Measurements from ENCODE around the gene GPRASP1.

GRCh38 chrX:102684772-102685520, 33.7 kb downstream of the GPRASP1 start:
- TF ChIP-seq, protein P1, sequence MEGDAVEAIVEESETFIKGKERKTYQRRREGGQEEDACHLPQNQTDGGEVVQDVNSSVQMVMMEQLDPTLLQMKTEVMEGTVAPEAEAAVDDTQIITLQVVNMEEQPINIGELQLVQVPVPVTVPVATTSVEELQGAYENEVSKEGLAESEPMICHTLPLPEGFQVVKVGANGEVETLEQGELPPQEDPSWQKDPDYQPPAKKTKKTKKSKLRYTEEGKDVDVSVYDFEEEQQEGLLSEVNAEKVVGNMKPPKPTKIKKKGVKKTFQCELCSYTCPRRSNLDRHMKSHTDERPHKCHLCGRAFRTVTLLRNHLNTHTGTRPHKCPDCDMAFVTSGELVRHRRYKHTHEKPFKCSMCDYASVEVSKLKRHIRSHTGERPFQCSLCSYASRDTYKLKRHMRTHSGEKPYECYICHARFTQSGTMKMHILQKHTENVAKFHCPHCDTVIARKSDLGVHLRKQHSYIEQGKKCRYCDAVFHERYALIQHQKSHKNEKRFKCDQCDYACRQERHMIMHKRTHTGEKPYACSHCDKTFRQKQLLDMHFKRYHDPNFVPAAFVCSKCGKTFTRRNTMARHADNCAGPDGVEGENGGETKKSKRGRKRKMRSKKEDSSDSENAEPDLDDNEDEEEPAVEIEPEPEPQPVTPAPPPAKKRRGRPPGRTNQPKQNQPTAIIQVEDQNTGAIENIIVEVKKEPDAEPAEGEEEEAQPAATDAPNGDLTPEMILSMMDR (IDR thresholded peaks at IDR 0.05): no peak
- TF ChIP-seq POLR2A (IDR thresholded peaks at IDR 0.05): no peak
